Activated CD8-positive, alpha-beta T cell treated with anti-CD3 and anti-CD28 coated beads, Interleukin-2, amount 10 ng/mL, durations not matched to agents 7 days and 5 days (primary cell): Measurements from ENCODE around the gene MAD1L1. TPM values are rescaled to one million over a fixed set of nuclear protein-coding genes. Genes with fewer than 3 reads are reported as not detected.
A peak's percentile ranks its signal among the peaks of the same experiment; 100 is the strongest.

Experiments
- ATAC-seq: fragments of 150-1000 bp; cut with Tn5 transposase; one replicate; pipeline ENCODE4 v1.10.0; 2021; ENCODE audit warnings: moderate library complexity
- CTCF ChIA-PET: fragments of 350-600 bp; sonication (Branson Sonifier 250); formaldehyde crosslinking; loops from one replicate; lab custom pipeline; 2021; ENCODE audit warnings: antibody characterized with exemption; lab: Charles Lee
- POLR2A ChIA-PET: fragments of 350-600 bp; sonication (Branson Sonifier 250); formaldehyde crosslinking; loops from one replicate; lab custom pipeline; 2021; ENCODE audit warnings: antibody characterized with exemption; lab: Charles Lee
- DNase-seq: peaks from one replicate; pipeline ENCODE4 v3.0.0-alpha.2; 2020
- H3K27ac Mint-ChIP-seq: one replicate; pipeline ENCODE4 v1.8.0; 2021; ENCODE audit warnings: mild to moderate bottlenecking, mixed read lengths
- H3K27me3 Mint-ChIP-seq: one replicate; pipeline ENCODE4 v1.8.0; 2021; ENCODE audit warnings: low read depth, mixed read lengths
- H3K36me3 Mint-ChIP-seq: one replicate; pipeline ENCODE4 v1.8.0; 2021; ENCODE audit warnings: low read depth, mixed read lengths
- H3K4me1 Mint-ChIP-seq: one replicate; pipeline ENCODE4 v1.8.0; 2021; ENCODE audit warnings: low read depth, mixed read lengths
- H3K4me3 Mint-ChIP-seq: one replicate; pipeline ENCODE4 v1.8.0; 2021; ENCODE audit warnings: mild to moderate bottlenecking, mixed read lengths
- H3K9me3 Mint-ChIP-seq: one replicate; pipeline ENCODE4 v1.8.0; 2022; ENCODE audit warnings: mixed read lengths; ENCODE audit not compliant: insufficient read depth
- total RNA-seq, 2 experiments: library from RNA; stranded (reverse); gene quantifications; one replicate each; pipeline ENCODE4 v1.2.3, GENCODE V29; 2021

MAD1L1 gene
- total RNA-seq, 2 experiments from 2014 or later = 79.8 to 82.7 TPM

GRCh38 chr7:2074691-2075090 lies 158.1 kb downstream of the MAD1L1 start:
- ATAC-seq (no peak), DNase-seq (no peak)
- H3K36me3 Mint-ChIP-seq = no peaks in the 10 kb centered on the region
- POLR2A ChIA-PET = no interaction called here
- no peaks in the 10 kb centered on the region for H3K9me3 Mint-ChIP-seq
- H3K4me3 Mint-ChIP-seq = no peak overlapping the region
- H3K27ac Mint-ChIP-seq = no peak overlapping the region
- H3K4me1 Mint-ChIP-seq = peaks cover 11% of the 10 kb centered on the region
- no peaks in the 10 kb centered on the region for H3K27me3 Mint-ChIP-seq
- CTCF ChIA-PET = no interaction called here

- H3K4me1 Mint-ChIP-seq = peaks cover 7% of the 10 kb centered on the region
- peaks cover under 1% of the 10 kb centered on the region for H3K36me3 Mint-ChIP-seq
- ChIA-PET CTCF (no interaction called here), POLR2A (no interaction called here)
- no peaks in the 10 kb centered on the region for H3K9me3 Mint-ChIP-seq
- DNase-seq = no peak
- no peak overlapping the region for H3K27ac Mint-ChIP-seq
- no peaks in the 10 kb centered on the region for H3K27me3 Mint-ChIP-seq
- ATAC-seq = no peak
- H3K4me3 Mint-ChIP-seq = no peak overlapping the region
These were observed 159.9 kb downstream of the MAD1L1 start for GRCh38 chr7:2072798-2073197.

DNA sequence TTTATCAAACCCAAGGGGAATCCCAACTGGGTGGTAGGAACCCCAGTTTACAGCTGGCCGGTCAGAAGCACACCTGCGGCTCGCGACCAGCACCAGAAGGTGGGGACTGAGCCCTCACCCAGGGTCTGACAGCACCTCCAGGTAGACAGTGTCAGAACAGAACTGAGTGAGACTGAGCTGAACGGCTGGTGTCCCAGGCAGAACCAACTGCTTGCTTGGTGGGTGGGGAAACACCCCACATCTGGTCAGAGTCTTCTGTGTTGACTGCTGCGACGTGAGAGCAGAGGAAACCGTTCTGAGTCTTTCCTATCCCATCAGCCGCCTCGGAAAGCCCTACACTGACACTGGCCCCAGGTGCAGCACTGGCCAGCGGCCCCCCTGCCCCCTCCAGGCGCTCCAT lies 160.7 kb downstream of the MAD1L1 start:
- H3K36me3 Mint-ChIP-seq = peaks cover 2% of the 10 kb centered on the region
- H3K4me3 Mint-ChIP-seq = no peak overlapping the region
- CTCF ChIA-PET = interaction anchor here (1.3 kb wide), 1 partner anchor 28 kb away, joined by 4 read pairs; no protein-coding TSS in a partner anchor
- POLR2A ChIA-PET = no interaction called here
- H3K27me3 Mint-ChIP-seq = no peaks in the 10 kb centered on the region
- DNase-seq (no peak), ATAC-seq (peak; percentile 36)
- H3K27ac Mint-ChIP-seq = no peak overlapping the region
- H3K4me1 Mint-ChIP-seq = peaks cover 7% of the 10 kb centered on the region
- H3K9me3 Mint-ChIP-seq = no peaks in the 10 kb centered on the region

- no peak for ATAC-seq
- H3K9me3 Mint-ChIP-seq = no peaks in the 10 kb centered on the region
- DNase-seq = no peak
- H3K4me1 Mint-ChIP-seq = peaks cover 13% of the 10 kb centered on the region
- ChIA-PET CTCF (interaction anchor here (1.3 kb wide), 1 partner anchor 28 kb away, joined by 4 read pairs; no protein-coding TSS in a partner anchor), POLR2A (no interaction called here)
- peaks cover 2% of the 10 kb centered on the region for H3K36me3 Mint-ChIP-seq
- no peaks in the 10 kb centered on the region for H3K27me3 Mint-ChIP-seq
- H3K4me3 Mint-ChIP-seq = no peak overlapping the region
- no peak overlapping the region for H3K27ac Mint-ChIP-seq
These were observed 161.5 kb downstream of the MAD1L1 start for GRCh38 chr7:2071133-2071832.

DNA sequence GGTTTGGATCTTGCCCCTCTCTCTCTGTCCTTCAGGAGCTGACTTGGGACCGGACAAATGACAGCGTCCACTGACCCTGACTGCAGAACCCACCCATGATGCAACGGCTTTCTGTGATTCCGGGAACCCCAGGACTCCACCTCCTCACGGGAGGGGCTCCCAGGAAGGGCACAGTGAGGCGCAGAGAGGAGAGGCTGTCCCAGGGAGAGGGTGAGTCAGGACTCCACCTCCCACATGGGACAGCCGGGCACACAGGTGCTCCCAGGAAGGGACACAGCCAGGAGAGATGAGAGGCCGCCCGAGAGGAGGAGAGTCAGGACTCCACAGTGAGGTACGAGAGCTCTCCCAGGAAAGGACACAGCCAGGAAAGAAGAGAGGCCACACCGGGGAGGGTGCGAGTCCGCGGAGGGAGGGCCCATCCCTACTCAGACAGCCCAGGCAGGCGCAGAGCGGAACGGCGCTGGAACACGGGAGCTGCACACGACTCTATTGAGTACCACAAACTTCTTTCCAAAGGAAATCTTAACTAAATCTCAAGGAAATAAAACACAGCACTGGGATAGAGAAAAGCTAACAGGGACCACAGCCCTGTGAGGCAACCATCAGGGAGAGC lies 162.5 kb downstream of the MAD1L1 start:
- no peaks in the 10 kb centered on the region for H3K9me3 Mint-ChIP-seq
- peaks cover 20% of the 10 kb centered on the region for H3K4me1 Mint-ChIP-seq
- no peak for ATAC-seq
- no peaks in the 10 kb centered on the region for H3K27me3 Mint-ChIP-seq
- POLR2A ChIA-PET = no interaction called here
- DNase-seq = no peak
- no peak overlapping the region for H3K27ac Mint-ChIP-seq
- H3K4me3 Mint-ChIP-seq = no peak overlapping the region
- CTCF ChIA-PET = no interaction called here
- peaks cover 3% of the 10 kb centered on the region for H3K36me3 Mint-ChIP-seq

- no peak for DNase-seq
- Mint-ChIP-seq H3K27me3 (no peaks in the 10 kb centered on the region), H3K9me3 (no peaks in the 10 kb centered on the region), H3K36me3 (peaks cover 5% of the 10 kb centered on the region), H3K4me1 (peaks cover 20% of the 10 kb centered on the region), H3K4me3 (no peak overlapping the region), H3K27ac (no peak overlapping the region)
- CTCF ChIA-PET = interaction anchor here (1.6 kb wide), 1 partner anchor 35 kb away, joined by 4 read pairs; no protein-coding TSS in a partner anchor
- no peak for ATAC-seq
- POLR2A ChIA-PET = no interaction called here
These were observed 163.3 kb downstream of the MAD1L1 start for GRCh38 chr7:2069472-2069860.

GRCh38 chr7:2068693-2069471 lies 163.9 kb downstream of the MAD1L1 start:
- Mint-ChIP-seq H3K4me3 (no peak overlapping the region), H3K36me3 (peaks cover 5% of the 10 kb centered on the region), H3K9me3 (no peaks in the 10 kb centered on the region), H3K27me3 (no peaks in the 10 kb centered on the region), H3K4me1 (peaks cover 20% of the 10 kb centered on the region), H3K27ac (no peak overlapping the region)
- no peak for ATAC-seq
- POLR2A ChIA-PET = no interaction called here
- no peak for DNase-seq
- CTCF ChIA-PET = interaction anchor here (1.6 kb wide), 1 partner anchor 36 kb away, joined by 4 read pairs; no protein-coding TSS in a partner anchor

- ATAC-seq = peak; percentile 77
These were observed 166.4 kb downstream of the MAD1L1 start for GRCh38 chr7:2066251-2066919.

GRCh38 chr7:2065528-2065927 lies 167.2 kb downstream of the MAD1L1 start:
- peaks cover 12% of the 10 kb centered on the region for H3K4me1 Mint-ChIP-seq
- no peak for ATAC-seq
- DNase-seq = no peak
- no peaks in the 10 kb centered on the region for H3K27me3 Mint-ChIP-seq
- POLR2A ChIA-PET = interaction anchor here (0.9 kb wide), 1 partner anchor 11 kb away, joined by 3 read pairs; no protein-coding TSS in a partner anchor
- no peak overlapping the region for H3K4me3 Mint-ChIP-seq
- peak overlapping the region; percentile 11 for H3K27ac Mint-ChIP-seq
- H3K36me3 Mint-ChIP-seq = peaks cover 9% of the 10 kb centered on the region
- no peaks in the 10 kb centered on the region for H3K9me3 Mint-ChIP-seq
- CTCF ChIA-PET = interaction anchor here (1.2 kb wide), 1 partner anchor 282 kb away, joined by 3 read pairs; no protein-coding TSS in a partner anchor

More at GRCh38 chr7:2066251-2066919, 166.4 kb downstream of the MAD1L1 start:
- Mint-ChIP-seq H3K36me3 (peaks cover 5% of the 10 kb centered on the region), H3K4me1 (peaks cover 12% of the 10 kb centered on the region), H3K4me3 (peak overlapping the region; percentile 46), H3K9me3 (no peaks in the 10 kb centered on the region), H3K27me3 (no peaks in the 10 kb centered on the region), H3K27ac (peak overlapping the region; percentile 82)
- POLR2A ChIA-PET = interaction anchor here (0.9 kb wide), 1 partner anchor 11 kb away, joined by 3 read pairs; no protein-coding TSS in a partner anchor
- CTCF ChIA-PET = interaction anchor here (1.2 kb wide), 1 partner anchor 282 kb away, joined by 3 read pairs; no protein-coding TSS in a partner anchor
- DNase-seq = peak; percentile 58

GRCh38 chr7:2063563-2064260 lies 169.0 kb downstream of the MAD1L1 start:
- H3K4me3 Mint-ChIP-seq = no peak overlapping the region
- ChIA-PET POLR2A (no interaction called here), CTCF (interaction anchor here (0.7 kb wide), 2 partner anchors 16 to 35 kb away, joined by 3 read pairs; no protein-coding TSS in a partner anchor)
- DNase-seq = no peak
- H3K27ac Mint-ChIP-seq = no peak overlapping the region
- no peaks in the 10 kb centered on the region for H3K27me3 Mint-ChIP-seq
- peaks cover 19% of the 10 kb centered on the region for H3K36me3 Mint-ChIP-seq
- no peak for ATAC-seq
- H3K9me3 Mint-ChIP-seq = no peaks in the 10 kb centered on the region
- peaks cover 12% of the 10 kb centered on the region for H3K4me1 Mint-ChIP-seq

DNA sequence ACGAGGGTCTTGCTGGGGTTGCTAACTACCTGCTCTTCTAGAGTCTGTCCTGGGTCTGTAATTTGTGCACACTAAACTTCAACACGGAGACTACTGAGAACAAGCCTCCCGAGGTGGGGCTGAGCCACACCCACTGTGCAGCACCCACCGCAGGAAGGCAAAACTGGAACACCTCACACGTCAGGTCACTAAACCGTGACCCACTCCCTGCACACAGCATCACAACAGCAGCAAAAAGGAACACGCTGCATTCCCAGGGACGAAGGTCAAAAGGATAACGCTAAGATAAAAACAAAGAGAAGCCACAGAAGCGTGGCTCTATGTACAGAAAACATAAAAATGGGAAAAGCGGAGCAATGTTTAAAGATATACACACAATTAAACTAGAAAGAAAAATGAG lies 170.1 kb downstream of the MAD1L1 start:
- CTCF ChIA-PET = no interaction called here
- ATAC-seq = no peak
- POLR2A ChIA-PET = no interaction called here
- Mint-ChIP-seq H3K27ac (no peak overlapping the region), H3K36me3 (peaks cover 17% of the 10 kb centered on the region), H3K4me1 (peaks cover 12% of the 10 kb centered on the region), H3K4me3 (no peak overlapping the region), H3K27me3 (no peaks in the 10 kb centered on the region), H3K9me3 (no peaks in the 10 kb centered on the region)
- DNase-seq = no peak
